Sigmoid colon (tissue), 7 donors: Measurements from ENCODE around the gene PBLD. TPM values are rescaled to one million over a fixed set of nuclear protein-coding genes. Genes with fewer than 3 reads are reported as not detected.

Source experiments
- DNase-seq: peaks from one replicate; pipeline ENCODE4 v3.0.0-alpha.2; 2019
- H3K27ac ChIP-seq, 4 donors: fragments of 200-600 bp; sonication (generic); one replicate each; pipeline ENCODE4 v1.5.1; 2016 to 2019; ENCODE audit warnings: mild to moderate bottlenecking in 1 of 4
- H3K27me3 ChIP-seq, 3 donors: fragments of 200-600 bp; sonication (generic); one replicate each; pipeline ENCODE4 v1.5.1; 2019; ENCODE audit warnings: mild to moderate bottlenecking in 1 of 3
- H3K36me3 ChIP-seq, 4 donors: fragments of 200-600 bp; sonication (generic); one replicate each; pipeline ENCODE4 v1.5.1; 2016 to 2019
- H3K4me1 ChIP-seq, 4 donors: fragments of 200-600 bp; sonication (generic); one replicate each; pipeline ENCODE4 v1.5.1; 2017 to 2019
- H3K4me3 ChIP-seq, 4 donors: fragments of 200-600 bp; sonication (generic); one replicate each; pipeline ENCODE4 v1.5.1; 2017 to 2019; ENCODE audit warnings: mild to moderate bottlenecking in 2 of 4, moderate library complexity in 1 of 4
- H3K9me3 ChIP-seq, 4 donors: fragments of 200-600 bp in 3 of 4; sonication (generic) in 3 of 4; one replicate each; pipeline versions ENCODE4 v1.5.1 to v1.6.1; 2013 to 2019
- CTCF ChIP-seq, 4 experiments: fragments of 450-650 bp in 3 of 4; fragments of 200-600 bp in 1 of 4; IDR thresholded peaks; one replicate each; pipeline ENCODE4 v1.5.1; 2016 to 2019; ENCODE audit warnings: antibody characterized with exemption in 4 of 4, mild to moderate bottlenecking in 3 of 4, moderate library complexity in 2 of 4
- EP300 ChIP-seq, 4 donors: sonication (generic); formaldehyde crosslinking; IDR thresholded peaks; one replicate each; pipeline ENCODE4 v1.6.1; 2017; ENCODE audit warnings: antibody characterized with exemption in 4 of 4
- POLR2A ChIP-seq, 2 donors: fragments of 450-650 bp; IDR thresholded peaks; one replicate each; pipeline ENCODE4 v1.6.1; 2016; ENCODE audit warnings: antibody characterized with exemption in 2 of 2, mild to moderate bottlenecking in 2 of 2, moderate library complexity in 2 of 2
- POLR2AphosphoS5 ChIP-seq, 4 donors: sonication (generic); formaldehyde crosslinking; IDR thresholded peaks; one replicate each; pipeline ENCODE4 v1.6.1; 2017; ENCODE audit warnings: antibody characterized with exemption in 4 of 4
- WGBS, 2 donors: extraction: QIAGEN DNeasy Blood & Tissue Kit; methylation state at CpG; one replicate each; pipeline ENCODE4 v1.1.7; 2013; 5-methylcytosine and 5-hydroxymethylcytosine counted together
- intact Hi-C: fragments of 100-400 bp; cut with DNase I; formaldehyde crosslinking; loops from one replicate; pipeline ENCODE4 v1.15.1; 2023
- polyA plus RNA-seq, 3 donors: library from polyadenylated mRNA; stranded (reverse); fragments of 200-250 nt; gene quantifications; one replicate each; pipeline ENCODE4 v1.2.3, GENCODE V29; 2013
- total RNA-seq, 4 donors: library from RNA; depleted of rRNA; stranded (reverse); fragments of >200 nt; gene quantifications; one replicate each; pipeline ENCODE4 v1.1.0, GENCODE V29; 2016
- donor health status: healthy with polysubstance abuse.
- donor health status: Bipolar disorder and iron deficiency.
- donor health status: healthy.

The PBLD gene
- total and polyA plus RNA-seq, 7 donors: 4.6 to 83.7 (median 10.7) TPM

- H3K27ac ChIP-seq: no peak overlapping the region
- peaks cover 0 to 4% (median 0%) of the 10 kb centered on the region in 4 donors for H3K9me3 ChIP-seq
- no peaks in the 10 kb centered on the region for H3K36me3 ChIP-seq
- H3K4me1 ChIP-seq: no peaks in the 10 kb centered on the region
- no peak overlapping the region for H3K4me3 ChIP-seq
- no peak for DNase-seq
- H3K27me3 ChIP-seq: no peaks in the 10 kb centered on the region
- no peak for TF ChIP-seq POLR2AphosphoS5 (IDR thresholded peaks at IDR 0.05)
- intact Hi-C loops: no loop called here
These were observed 59.9 kb downstream of the PBLD start for GRCh38 chr10:68272833-68273232.

- 78 to 85% methylated on average over 7 of the region's 7 CpGs for WGBS, 2 donors
- intact Hi-C loops: no loop called here
- Histone ChIP-seq H3K36me3 (no peaks in the 10 kb centered on the region), H3K9me3 (no peaks in the 10 kb centered on the region), H3K27me3 (no peaks in the 10 kb centered on the region), H3K4me3 (no peak overlapping the region), H3K27ac (no peak overlapping the region), H3K4me1 (no peaks in the 10 kb centered on the region)
- TF ChIP-seq EP300 (IDR thresholded peaks at IDR 0.05): no peak
- TF ChIP-seq POLR2AphosphoS5 (IDR thresholded peaks at IDR 0.05): no peak
- no peak for TF ChIP-seq CTCF (IDR thresholded peaks at IDR 0.05)
- no peak for TF ChIP-seq POLR2A (IDR thresholded peaks at IDR 0.05)
- no peak for DNase-seq
These were observed 61.4 kb downstream of the PBLD start for GRCh38 chr10:68271196-68271882.

- H3K4me3 ChIP-seq: no peak overlapping the region
- H3K36me3 ChIP-seq: no peaks in the 10 kb centered on the region
- no peaks in the 10 kb centered on the region for H3K4me1 ChIP-seq
- no peaks in the 10 kb centered on the region for H3K9me3 ChIP-seq
- intact Hi-C loops: no loop called here
- WGBS, 2 donors: 90 to 94% methylated on average over 2 of the region's 2 CpGs
- no peak overlapping the region for H3K27ac ChIP-seq
- no peaks in the 10 kb centered on the region for H3K27me3 ChIP-seq
- DNase-seq: no peak
- no peak for TF ChIP-seq EP300 (IDR thresholded peaks at IDR 0.05)
These were observed 63.0 kb downstream of the PBLD start for GRCh38 chr10:68269562-68270290.

- peaks cover 0 to 8% (median 0%) of the 10 kb centered on the region in 4 donors for H3K4me1 ChIP-seq
- intact Hi-C loops: no loop called here
- H3K36me3 ChIP-seq: no peaks in the 10 kb centered on the region
- 44 to 86% methylated on average over 8 of the region's 8 CpGs for WGBS, 2 donors
- peak; percentile 73 for DNase-seq
- H3K9me3 ChIP-seq: no peaks in the 10 kb centered on the region
- H3K4me3 ChIP-seq: no peak overlapping the region
- peak overlapping the region in 1 of 4 donors; percentile 9 for H3K27ac ChIP-seq
- no peaks in the 10 kb centered on the region for H3K27me3 ChIP-seq
- TF ChIP-seq CTCF (IDR thresholded peaks at IDR 0.05) (no peak), POLR2AphosphoS5 (IDR thresholded peaks at IDR 0.05) (peak in 1 of 4 donors; percentile 19)
These were observed 71.4 kb downstream of the PBLD start for GRCh38 chr10:68261132-68261856.

- no peak for DNase-seq
- no peak overlapping the region for H3K4me3 ChIP-seq
- WGBS, 2 donors: 53% methylated on average over 1 of the region's 1 CpG
- H3K27ac ChIP-seq: no peak overlapping the region
- no peaks in the 10 kb centered on the region for H3K36me3 ChIP-seq
- no peaks in the 10 kb centered on the region for H3K9me3 ChIP-seq
- intact Hi-C loops: no loop called here
- H3K4me1 ChIP-seq: no peaks in the 10 kb centered on the region
- no peaks in the 10 kb centered on the region for H3K27me3 ChIP-seq
- TF ChIP-seq CTCF (IDR thresholded peaks at IDR 0.05): no peak
- TF ChIP-seq POLR2A (IDR thresholded peaks at IDR 0.05): no peak
- no peak for TF ChIP-seq POLR2AphosphoS5 (IDR thresholded peaks at IDR 0.05)
- no peak for TF ChIP-seq EP300 (IDR thresholded peaks at IDR 0.05)
These were observed 79.4 kb downstream of the PBLD start for GRCh38 chr10:68253346-68253745.
